GM12878 (cell line): ENCODE data around the gene TRIM37. TPM values are rescaled to one million over a fixed set of nuclear protein-coding genes. Genes with fewer than 3 reads are reported as not detected.

Source experiments
- CEBPB ChIP-seq, 2 experiments: fragments of 150-350 bp in 1 of 2; IDR thresholded peaks; 2 replicates each; pipeline ENCODE4 v1.6.1; 2012 to 2014; ENCODE audit warnings: low read depth in 2 of 2, low read length in 2 of 2, borderline replicate concordance in 1 of 2, inconsistent platforms in 1 of 2
- EGR1 ChIP-seq, 2 experiments: IDR thresholded peaks; 1 replicate in 1 of 2; 2 replicates in 1 of 2; pipeline ENCODE4 v1.6.1; 2011 to 2012; ENCODE audit warnings: low read depth in 2 of 2, low read length in 2 of 2, borderline replicate concordance in 1 of 2, mild to moderate bottlenecking in 1 of 2, moderate library complexity in 1 of 2
- HDAC2 ChIP-seq: fragments of 200-600 bp; sonication (generic); IDR thresholded peaks from 2 replicates; pipeline ENCODE4 v1.6.1; 2017
- NFIC ChIP-seq: IDR thresholded peaks from 2 replicates; pipeline ENCODE4 v1.6.1; 2012; ENCODE audit warnings: low read depth, mild to moderate bottlenecking, inconsistent platforms, low read length, moderate library complexity
- RUNX3 ChIP-seq: IDR thresholded peaks from 2 replicates; pipeline ENCODE4 v1.6.1; 2012; ENCODE audit warnings: low read length, inconsistent platforms
- SMAD1 ChIP-seq: fragments of 450-650 bp; IDR thresholded peaks from 2 replicates; pipeline ENCODE4 v1.6.1; 2018; ENCODE audit warnings: mild to moderate bottlenecking, low read depth; ENCODE audit not compliant: partially characterized antibody
- SUPT20H ChIP-seq: IDR thresholded peaks from 2 replicates; pipeline ENCODE4 v1.6.1; 2011; ENCODE audit warnings: low read depth, mild to moderate bottlenecking, low read length, moderate library complexity, borderline replicate concordance; ENCODE audit not compliant: control insufficient read depth
- ZBTB40 ChIP-seq: fragments of 450-650 bp; IDR thresholded peaks from 2 replicates; pipeline ENCODE4 v1.6.1; 2016; ENCODE audit warnings: mild to moderate bottlenecking, moderate library complexity, borderline replicate concordance
- polyA plus RNA-seq, 11 experiments: library from polyadenylated mRNA; depleted of rRNA in 4 of 11; unstranded in 6 of 11; stranded (reverse) in 5 of 11; fragments of >200 nt; fragmentation: Nextera tagmentation in 4 of 11; fragmentation: Illumina TruSeq in 1 of 11; extraction: Ambion mirVana in 4 of 11; extraction: Trizol in 1 of 11; gene quantifications; 1 replicate in 1 of 11; 2 replicates in 10 of 11; pipeline versions ENCODE4 v1.2.1 to v1.2.3, GENCODE V29; 2011 to 2016; ENCODE audit warnings: inconsistent platforms in 2 of 11, missing spikeins in 2 of 11, low read depth in 1 of 11
- total RNA-seq, 4 experiments: library from RNA; depleted of rRNA in 3 of 4; stranded (reverse); fragments of >200 nt in 3 of 4; fragmentation: Illumina TruSeq in 1 of 4; extraction: Trizol in 1 of 4; gene quantifications; 2 replicates each; pipeline versions ENCODE4 v1.2.1 to v1.2.3, GENCODE V29; 2013 to 2021
- TF ChIP-seq, protein P1 (sequence below): fragments of 450-650 bp; IDR thresholded peaks from 2 replicates; pipeline ENCODE4 v1.6.1; 2017; ENCODE audit warnings: low read depth, mild to moderate bottlenecking, moderate library complexity

Gene TRIM37
- total and polyA plus RNA-seq, 10 of the 15 experiments (the other 5 are each of a cell fraction or from before 2014, with no cell fraction given) = 4.8 to 20.6 (median 18.1) TPM

DNA sequence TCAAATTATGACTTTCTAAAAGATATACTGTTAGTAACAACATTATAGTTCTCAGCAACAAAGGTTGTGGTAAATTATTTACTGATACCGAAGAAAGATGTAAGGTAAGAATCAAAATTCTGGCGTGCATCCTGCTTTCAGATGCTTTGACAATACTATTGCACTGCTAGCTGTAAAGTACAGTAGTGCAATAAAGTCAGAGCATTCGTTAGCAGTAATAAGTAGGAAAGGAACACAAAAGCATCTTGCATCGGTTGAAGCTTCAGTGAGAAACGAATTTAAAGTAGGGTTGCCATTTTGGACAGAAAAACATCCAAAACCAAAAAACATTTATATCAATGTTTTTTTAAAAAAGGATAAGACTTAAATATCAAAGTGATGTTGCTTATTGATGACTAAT lies 44.3 kb upstream of the TRIM37 start (continued):
- TF ChIP-seq NFIC (no peak), ZBTB40 (no peak), SMAD1 (no peak), HDAC2 (no peak), RUNX3 (no peak), CEBPB (IDR thresholded peaks at IDR 0.05; ENCODE audit: borderline replicate concordance in 1 of 2, low read depth in 2 of 2, low read length in 2 of 2) (no peak), SUPT20H (no peak), EGR1 (IDR thresholded peaks at IDR 0.05; ENCODE audit: borderline replicate concordance in 1 of 2, low read depth in 2 of 2, low read length in 2 of 2) (no peak)
- TF ChIP-seq, protein P1, sequence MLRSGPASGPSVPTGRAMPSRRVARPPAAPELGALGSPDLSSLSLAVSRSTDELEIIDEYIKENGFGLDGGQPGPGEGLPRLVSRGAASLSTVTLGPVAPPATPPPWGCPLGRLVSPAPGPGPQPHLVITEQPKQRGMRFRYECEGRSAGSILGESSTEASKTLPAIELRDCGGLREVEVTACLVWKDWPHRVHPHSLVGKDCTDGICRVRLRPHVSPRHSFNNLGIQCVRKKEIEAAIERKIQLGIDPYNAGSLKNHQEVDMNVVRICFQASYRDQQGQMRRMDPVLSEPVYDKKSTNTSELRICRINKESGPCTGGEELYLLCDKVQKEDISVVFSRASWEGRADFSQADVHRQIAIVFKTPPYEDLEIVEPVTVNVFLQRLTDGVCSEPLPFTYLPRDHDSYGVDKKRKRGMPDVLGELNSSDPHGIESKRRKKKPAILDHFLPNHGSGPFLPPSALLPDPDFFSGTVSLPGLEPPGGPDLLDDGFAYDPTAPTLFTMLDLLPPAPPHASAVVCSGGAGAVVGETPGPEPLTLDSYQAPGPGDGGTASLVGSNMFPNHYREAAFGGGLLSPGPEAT = no peak
